HG02870 (cell line): Measurements from ENCODE around the gene PTH1R.

Experiments used
- ATAC-seq: cut with Tn5 transposase; IDR thresholded peaks from one replicate; pipeline ENCODE4 v1.9.1; 2021; ENCODE audit warnings: mild to moderate bottlenecking, moderate library complexity; ENCODE audit not compliant: unreplicated experiment

Gene PTH1R

GRCh38 chr3:46863261-46863782 is 14.2 kb upstream of the PTH1R start, which contains the start of gene MYL3:
TSS of gene MYL3 (minus strand) at chr3:46863444. CDS start at chr3:46863390, 54 bp downstream.
- ATAC-seq: no peak

- no peak for ATAC-seq
These were observed 13.2 kb upstream of the PTH1R start for GRCh38 chr3:46864061-46864881.

DNA sequence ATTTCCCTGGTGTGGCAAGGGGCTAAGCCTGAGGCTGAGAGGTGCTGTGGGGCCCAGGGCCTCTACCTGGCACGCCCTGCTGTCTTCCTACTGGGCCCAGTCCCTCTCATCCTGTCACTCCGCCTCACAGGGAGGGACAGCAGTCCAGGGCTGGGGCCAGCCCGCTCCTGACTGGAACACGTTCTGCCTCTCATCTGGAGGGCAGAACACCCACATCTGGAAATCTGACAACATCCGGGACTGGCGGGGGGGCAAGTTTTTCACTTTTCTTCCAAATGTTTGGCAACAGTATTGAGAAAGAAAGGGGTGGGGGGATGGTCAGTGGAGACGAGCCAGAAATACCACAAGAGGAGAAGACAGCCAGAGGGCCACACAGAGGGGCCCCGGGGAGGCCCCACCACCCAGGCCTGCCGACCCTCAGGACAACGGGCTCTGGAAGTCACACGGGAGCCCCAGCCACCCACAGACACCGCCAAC is 12.5 kb upstream of the PTH1R start:
- ATAC-seq: no peak

DNA sequence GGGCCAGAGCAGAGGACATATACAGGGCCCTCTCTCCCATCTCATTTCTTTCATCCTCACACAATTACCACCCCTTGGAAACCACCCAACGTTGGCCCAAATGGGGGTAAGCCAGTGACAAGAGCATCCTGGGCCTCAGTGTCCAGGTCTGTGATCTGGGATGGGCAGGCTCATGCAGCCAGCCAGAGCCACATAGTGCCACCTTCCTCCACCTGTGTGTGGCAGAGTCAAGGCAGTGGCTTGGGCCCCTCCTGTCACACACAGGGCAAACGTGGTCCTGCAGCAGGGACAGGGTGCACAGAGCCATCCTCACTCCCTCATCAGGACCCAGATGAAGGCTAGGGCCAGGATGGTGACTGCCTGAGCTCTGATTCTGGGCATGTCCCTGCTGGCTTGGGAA is 12.0 kb upstream of the PTH1R start:
- ATAC-seq: no peak

GRCh38 chr3:46866032-46866595 is 11.4 kb upstream of the PTH1R start:
- no peak for ATAC-seq

GRCh38 chr3:46866720-46867549 is 10.6 kb upstream of the PTH1R start:
- ATAC-seq: no peak

- no peak for ATAC-seq
These were observed 10.0 kb upstream of the PTH1R start for GRCh38 chr3:46867550-46867898.

GRCh38 chr3:46868287-46868686 is 9.2 kb upstream of the PTH1R start:
- ATAC-seq: no peak

DNA sequence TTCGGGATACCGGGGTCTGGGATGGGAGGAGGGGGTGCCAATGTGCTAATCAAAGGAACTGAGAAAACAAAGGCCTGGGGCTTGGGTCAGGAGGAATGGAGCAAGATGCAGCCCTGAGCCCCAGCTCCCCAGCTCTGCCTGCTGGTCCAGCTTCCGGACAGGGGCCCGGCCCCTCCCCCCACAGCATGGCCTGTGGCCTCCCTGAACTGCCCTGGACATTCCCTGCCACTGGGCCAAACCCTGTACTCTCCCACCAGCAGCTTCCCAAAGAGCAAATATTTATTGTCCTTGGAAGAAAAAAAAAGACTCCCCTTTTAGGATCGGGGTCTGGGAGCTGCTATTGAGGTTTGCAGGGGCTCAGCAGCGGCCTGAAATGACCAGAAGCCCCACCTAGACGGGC is 8.6 kb upstream of the PTH1R start:
- ATAC-seq: no peak

GRCh38 chr3:46869440-46869839 is 8.1 kb upstream of the PTH1R start:
- no peak for ATAC-seq

GRCh38 chr3:46870651-46871050 is 6.9 kb upstream of the PTH1R start:
- no peak for ATAC-seq

DNA sequence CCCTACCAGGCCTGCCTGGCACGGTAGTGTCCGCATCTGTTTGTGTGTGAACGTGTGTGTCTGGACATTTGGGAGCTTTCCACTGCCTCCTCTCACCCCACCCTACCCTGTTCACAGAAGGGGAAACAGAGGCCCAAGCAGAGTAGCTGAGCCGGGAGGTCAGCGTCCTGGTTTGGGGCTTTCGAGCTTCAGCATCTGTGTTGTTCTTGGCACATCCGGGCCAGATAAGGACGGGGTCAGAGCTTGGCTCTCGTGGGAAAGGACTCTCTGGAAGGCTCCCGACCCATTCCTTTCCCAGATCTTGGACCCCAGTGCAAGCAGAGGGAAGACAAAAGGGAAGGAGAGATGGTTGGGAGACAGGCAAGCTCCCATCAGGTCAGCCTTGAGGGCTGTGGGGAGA is 6.3 kb upstream of the PTH1R start:
- ATAC-seq: no peak

DNA sequence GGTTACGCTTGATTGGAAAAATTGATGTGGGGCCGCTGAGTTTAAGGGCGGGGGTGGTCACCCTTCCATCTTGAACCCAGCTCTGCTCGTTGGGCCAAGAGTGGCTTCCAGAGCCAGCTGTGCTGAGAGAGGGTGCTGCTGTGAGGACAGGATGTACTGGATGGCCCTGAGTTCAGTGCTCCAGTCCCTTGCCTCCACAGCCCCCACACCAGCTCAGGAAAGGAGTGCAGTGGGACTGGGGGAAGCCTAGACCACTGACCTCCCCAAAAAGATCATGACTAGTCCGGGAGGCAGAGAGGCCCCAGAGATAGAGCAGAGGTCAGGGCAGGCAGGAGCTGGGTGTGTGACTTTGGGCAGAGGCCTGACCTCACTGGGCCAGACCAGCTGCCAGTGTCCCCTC is 4.0 kb upstream of the PTH1R start:
- ATAC-seq: no peak

DNA sequence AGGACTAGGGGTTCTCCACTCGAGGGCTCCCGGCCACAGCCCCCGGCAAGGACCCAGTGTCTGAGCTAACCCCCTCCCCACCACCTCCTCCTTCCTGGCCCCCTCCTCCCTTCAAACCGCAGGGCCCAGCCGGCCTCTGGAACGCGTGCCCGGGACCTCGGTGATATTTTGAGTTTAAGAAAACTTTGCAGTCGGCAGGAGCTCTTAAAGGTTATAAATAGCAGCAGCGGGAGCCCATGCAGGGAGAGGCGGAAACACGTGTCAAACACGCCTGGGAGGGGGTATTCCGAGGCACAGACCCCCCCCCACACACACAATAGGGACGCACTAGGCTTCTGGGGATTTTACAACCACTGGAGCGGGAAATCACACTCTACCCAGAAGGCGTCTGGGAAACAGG is 3.1 kb upstream of the PTH1R start:
- no peak for ATAC-seq

GRCh38 chr3:46875560-46875959 is 2.0 kb upstream of the PTH1R start:
- ATAC-seq: no peak

DNA sequence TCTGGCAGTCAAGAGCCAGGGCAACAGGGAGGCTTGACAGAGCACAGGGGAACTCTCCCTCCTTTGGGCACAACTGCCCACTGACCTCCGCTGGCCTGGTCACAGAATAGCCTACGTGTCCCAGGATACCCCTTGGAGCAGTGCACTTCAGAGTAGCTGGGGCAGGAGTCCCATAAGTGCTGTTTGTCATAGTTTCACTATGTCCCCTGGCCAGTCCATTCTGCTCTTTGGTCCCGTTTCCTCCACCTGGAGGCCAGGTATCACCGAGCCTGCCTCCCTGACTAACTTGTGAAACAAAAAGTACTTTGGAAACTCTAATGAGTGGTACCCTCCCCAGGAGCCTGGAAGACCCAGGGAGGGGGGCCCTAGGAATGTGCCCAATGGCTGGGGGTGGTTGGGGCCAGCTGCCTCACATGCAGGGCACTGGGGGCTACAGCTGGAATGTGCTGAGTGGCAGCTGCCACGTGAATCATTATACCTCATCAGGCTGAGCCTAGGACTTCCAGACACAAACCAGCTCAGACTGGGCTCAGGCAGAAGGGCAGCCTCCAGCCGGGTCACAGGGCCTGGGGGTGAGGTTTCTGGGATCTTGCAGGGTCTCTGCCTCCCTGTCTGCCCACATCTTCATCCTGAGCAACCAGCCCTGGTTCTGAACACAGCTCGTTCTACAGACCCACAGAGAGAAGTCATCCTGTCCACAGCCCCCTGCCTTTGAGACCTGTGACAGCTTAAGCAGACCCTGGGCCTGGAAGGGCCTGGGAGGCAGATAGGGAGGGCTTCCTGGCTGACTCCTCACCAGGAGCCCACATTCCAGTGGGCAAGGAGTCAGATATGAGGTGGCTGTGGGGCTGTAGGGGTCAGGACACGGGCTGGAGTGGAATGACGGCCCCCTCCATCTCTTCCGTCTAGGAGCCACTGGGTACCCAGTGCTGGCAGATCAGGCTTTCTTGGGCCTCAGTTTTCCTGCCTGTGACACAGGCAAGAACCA is 914 bp upstream of the PTH1R start:
- no peak for ATAC-seq

DNA sequence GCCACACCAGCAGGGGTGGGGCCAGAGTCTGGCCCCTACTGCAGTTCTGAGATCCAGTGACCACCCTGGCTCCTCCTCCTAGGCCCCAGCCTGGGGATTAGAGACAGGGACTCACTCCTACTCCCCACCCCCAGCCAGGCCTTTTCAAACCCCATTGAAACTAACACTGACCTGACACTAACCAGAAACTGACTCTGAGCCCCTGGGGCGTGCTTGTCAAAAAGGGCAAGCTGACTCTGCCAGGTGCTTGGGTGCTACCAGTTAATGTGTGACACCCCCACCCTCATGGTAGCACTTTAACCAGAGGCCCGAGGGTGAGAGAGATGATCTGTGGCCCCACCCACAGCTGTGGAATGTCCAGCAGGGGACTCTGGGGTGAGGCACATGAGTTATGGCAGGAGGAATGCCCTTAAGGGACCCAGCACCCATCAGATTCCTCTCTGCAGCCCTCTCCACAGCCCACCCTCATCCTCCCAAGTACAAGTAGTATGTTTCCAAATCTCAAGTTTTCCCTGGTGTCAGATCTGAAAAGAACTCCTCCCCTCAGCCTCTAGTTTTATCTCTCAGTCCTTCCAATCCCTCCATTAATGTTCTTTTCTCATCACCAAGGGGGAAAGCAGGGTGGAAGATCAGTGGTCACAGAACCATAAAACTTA is 1.4 kb downstream of the PTH1R start:
- no peak for ATAC-seq

- no peak for ATAC-seq
These were observed 3.5 kb downstream of the PTH1R start for GRCh38 chr3:46880884-46881595.
